C4-2B (cell line): ENCODE results near the gene RBL2.

Experiments
- ZFX ChIP-seq: fragments of 450-650 bp; IDR thresholded peaks from 2 replicates; pipeline ENCODE4 v1.6.1; 2017
- TF ChIP-seq, protein P1 (sequence below): fragments of 450-650 bp; conservative IDR thresholded peaks from 2 replicates; pipeline ENCODE4 v1.5.1; 2017; ENCODE audit warnings: mild to moderate bottlenecking

DNA sequence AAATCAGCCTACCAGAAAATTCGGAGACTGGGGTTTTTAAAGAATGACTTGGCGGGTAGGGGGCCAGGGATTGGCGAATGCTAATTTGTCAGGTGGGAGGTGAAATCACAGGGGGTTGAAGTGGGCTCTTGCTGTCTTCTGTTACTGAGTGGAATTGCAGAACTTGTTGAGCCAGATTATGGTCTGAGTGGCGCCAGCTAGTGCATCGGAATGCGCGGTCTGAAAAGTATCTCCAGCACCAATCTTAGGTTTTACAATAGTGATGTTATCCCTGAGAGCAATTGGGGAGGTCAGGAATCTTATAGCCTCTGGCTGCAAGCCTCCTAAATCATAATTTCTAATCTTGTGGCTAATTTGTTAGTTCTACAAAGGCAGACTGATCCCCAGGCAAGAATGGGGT, 762 bp upstream of the RBL2 start:
- TF ChIP-seq, protein P1, sequence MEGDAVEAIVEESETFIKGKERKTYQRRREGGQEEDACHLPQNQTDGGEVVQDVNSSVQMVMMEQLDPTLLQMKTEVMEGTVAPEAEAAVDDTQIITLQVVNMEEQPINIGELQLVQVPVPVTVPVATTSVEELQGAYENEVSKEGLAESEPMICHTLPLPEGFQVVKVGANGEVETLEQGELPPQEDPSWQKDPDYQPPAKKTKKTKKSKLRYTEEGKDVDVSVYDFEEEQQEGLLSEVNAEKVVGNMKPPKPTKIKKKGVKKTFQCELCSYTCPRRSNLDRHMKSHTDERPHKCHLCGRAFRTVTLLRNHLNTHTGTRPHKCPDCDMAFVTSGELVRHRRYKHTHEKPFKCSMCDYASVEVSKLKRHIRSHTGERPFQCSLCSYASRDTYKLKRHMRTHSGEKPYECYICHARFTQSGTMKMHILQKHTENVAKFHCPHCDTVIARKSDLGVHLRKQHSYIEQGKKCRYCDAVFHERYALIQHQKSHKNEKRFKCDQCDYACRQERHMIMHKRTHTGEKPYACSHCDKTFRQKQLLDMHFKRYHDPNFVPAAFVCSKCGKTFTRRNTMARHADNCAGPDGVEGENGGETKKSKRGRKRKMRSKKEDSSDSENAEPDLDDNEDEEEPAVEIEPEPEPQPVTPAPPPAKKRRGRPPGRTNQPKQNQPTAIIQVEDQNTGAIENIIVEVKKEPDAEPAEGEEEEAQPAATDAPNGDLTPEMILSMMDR: no peak
- TF ChIP-seq ZFX: no peak
